Measurements from ENCODE around the gene KRTAP21-2.
"Not testable (repeated sequence)": the region's sequence is repeated elsewhere in the genome, so short reads cannot be mapped to it uniquely, and the experiment has no call there.

The KRTAP21-2 gene

DNA sequence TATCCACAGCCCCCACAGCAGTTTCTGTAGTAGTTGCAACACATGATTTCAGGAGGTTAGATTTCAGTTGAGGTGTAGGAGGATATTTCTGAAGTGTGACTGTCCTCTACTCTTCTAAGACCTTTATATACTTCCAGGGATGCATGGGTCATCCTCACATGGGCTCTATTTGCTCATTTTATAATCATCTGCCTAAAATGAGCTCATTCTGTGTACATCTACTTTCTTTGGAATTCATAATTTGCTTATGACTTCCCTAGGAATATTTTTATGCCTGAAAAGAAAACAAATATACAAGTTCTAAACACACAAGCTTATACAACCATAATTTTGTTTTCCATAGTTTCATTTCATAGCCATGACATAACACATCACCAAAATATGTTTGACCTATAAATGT, at the start of gene KRTAP21-2:
TSS of gene KRTAP21-2 (minus strand) at position 101 of the 400 bp plus-strand sequence. CDS start at position 44, 57 bp downstream.
- no peak for DNase-seq (ENCODE audit: low read depth)

DNA sequence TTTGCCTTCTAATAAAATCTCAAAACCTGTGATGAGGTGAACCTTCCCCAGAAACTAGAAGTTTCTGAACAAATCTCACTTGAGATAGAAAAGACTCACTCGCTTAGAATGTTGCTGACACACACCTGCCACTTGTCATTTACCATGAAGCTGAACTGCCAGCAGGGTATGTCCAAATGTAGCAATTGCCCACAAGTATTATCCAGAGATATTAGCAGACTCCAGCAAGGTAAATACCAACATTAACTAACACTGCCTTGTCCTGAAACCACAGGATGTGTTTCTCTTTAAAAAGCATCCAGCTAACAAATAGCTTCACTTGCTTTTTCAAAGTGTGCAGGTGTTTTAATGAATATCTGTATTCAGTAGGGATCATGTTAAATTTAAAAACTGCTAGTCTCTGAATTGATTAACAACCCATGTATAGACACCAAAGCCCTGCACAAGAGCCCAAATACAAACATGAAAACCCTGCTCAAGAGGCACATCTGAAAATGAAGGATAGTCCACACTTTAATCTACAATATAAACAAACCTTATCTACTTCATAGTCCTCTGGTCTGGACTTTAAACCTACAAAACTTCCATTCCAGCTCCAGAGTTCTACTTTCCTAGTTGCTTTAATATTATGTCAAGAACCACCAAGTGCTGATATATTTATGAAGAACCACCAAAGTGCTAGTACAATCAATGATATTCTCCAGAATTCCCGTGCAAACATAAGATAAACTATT, 46.7 kb upstream of the KRTAP21-2 start:
- DNase-seq (ENCODE audit: low read depth), result no peak

DNA sequence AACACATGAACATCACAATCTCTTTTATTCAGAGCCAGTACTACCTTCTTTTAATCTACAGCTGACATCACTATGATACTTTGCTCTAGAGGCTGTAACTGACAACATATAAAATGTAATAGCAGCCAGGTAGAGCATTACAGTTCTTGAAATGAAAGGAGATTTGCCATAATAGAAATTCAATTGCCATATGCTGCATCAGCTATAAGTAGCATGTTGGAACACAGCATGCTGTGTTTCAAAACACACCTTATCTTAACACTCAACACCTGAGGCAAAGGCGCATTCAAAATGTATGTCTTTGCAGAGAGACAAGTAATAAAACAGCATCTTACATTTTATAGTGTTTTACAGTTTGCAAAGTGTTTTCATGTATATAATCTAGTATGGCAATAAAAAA, 32.2 kb upstream of the KRTAP21-2 start:
- no peak for DNase-seq (ENCODE audit: low read depth)

DNA sequence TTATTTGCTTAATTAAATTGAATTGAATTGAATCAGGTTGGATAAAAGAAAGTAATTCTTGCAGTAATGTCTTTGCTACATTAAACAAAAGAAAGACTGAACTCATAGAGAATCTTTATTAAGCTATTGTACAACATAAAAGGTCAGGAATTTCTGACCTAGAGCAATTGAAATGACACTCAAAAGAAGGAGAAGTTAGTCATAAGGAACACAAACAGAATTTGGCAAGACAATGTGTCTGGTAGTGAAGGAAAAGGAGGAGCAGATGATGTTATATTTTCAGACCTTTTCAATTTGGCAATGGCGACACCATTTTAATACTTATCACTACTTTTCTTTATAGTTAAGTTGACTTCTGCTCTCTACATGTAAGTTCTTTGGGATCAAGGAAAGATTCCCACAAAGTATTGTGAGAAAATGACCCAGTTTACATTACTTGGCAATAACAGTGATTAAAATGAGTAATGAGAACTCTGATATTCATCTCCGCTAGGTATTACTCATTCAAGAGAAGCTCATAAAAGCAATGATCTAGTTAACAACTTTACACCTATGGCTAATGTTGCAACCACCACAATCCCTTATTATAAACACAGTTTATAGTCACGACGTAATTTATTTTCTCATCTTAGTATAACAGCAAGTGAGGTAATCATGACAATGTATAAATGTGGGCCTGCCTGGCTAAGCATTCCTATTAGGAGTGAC, 22.8 kb upstream of the KRTAP21-2 start:
- DNase-seq (ENCODE audit: low read depth), result no peak

DNA sequence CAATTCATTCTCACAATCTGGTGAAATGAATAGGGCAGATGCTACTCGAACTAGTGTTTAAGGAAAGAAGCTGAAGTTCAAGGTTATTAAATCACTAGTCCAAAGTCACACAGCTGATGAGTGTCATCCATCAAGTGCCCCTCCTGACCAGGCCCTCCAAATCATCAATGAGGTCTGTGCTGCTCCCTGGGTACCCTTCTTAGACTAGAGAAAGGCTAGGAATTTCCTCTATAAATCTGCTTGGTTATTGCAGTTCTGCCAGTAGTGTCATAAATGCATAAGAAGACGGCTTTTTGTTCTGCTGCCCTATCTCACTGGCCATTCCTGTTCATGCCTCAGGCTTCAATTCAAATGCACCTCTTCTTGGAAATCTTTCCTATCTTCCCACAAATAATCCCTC, 13.7 kb upstream of the KRTAP21-2 start:
- DNase-seq (ENCODE audit: low read depth), result no peak

DNA sequence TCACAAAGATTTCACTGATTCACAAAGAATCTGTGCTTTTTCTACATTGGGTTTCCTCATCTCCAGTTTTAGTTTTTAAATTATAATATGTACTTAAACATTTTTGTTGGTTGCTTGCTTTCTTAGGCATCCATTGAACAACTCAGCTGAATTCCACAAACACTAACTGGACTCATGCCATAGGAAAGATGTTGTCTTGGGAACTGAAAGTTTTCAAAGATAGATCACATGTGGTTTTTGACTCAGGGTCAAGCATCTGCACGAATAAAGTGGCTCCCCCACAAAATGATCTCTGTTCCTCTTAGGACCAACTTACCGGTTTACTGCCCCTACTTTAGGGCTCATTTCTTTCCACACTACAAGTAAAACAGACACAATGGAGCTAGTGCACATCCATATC, 11.2 kb upstream of the KRTAP21-2 start:
- DNase-seq (ENCODE audit: low read depth), result no peak

DNA sequence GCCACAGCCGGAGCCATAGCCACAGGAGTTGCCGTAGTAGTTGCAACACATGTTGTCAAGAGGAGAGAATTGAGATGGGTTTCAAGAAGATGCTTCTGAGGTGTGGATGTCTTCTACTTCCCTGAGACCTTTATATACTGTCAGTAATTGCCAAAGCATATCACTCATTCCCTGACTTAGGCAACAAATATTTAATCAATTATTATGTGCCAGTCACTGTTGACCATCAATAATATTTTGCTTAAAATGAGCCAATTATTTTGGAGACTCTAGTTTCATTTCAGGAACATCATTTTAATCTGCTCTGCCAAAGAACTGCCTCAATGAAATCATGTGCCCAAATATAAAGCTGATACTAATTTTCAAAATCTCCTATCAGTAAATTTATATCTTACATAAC, 8.3 kb upstream of the KRTAP21-2 start, which contains the start of gene KRTAP21-1:
TSS of gene KRTAP21-1 (minus strand) at position 101 of the 400 bp plus-strand sequence. CDS start at position 51, 50 bp downstream.
- not testable (repeated sequence) for DNase-seq (ENCODE audit: low read depth)

DNA sequence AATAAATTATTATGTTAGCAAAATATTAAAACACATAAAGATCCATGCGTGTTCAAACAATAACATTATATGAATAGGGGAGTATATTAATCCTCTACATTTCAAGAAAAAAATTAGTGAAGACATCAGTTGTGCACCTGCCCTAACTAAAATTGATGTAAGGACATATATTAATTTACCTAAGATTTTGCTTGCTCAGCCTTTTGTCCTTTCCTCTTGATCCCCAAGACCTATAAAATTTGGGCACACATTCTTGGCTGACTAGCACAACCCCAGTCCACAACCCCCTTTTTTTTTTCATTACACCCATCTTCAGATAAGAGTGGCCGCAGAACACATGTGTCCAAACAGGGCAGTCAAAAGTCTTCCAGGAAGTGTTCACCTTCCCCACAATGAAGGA, 6.6 kb downstream of the KRTAP21-2 start:
- no peak for DNase-seq (ENCODE audit: low read depth)

DNA sequence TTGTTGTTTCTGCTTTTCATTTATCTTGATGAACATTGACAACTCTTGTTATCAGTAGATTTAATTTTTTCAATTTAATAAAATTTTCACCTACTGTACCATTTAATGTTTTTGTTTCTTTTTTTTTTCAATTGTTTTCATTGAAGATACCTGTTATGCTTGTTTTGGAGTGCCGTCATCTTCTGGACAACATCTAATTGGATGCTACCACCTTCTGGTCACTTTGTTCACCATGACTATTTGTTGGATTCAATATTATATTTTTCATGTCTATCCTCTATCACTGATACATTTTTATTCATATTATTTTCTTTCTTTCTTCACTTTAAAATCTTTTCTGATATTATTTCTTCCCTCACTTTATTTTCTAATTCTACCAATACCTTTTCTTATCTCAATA, 14.0 kb downstream of the KRTAP21-2 start:
- no peak for DNase-seq (ENCODE audit: low read depth)

DNA sequence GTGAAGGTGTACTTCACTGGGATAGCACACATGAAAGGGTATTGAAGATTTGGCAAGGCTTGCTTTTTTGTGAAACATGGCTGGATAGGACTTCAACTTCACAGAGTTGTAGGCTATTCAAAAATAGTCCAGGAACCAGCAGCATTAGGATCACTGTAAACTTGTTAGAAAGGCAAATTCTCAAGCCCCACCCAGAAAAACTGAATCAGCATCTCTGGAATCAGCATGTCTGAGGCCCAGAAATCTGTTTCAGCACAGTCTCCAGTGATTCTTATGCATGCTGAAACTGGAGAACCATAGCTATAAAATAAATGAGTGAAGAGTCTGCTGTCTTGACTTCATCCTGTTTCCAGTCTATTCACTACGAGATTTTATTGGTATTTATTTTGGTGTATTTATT, 20.3 kb downstream of the KRTAP21-2 start:
- DNase-seq (ENCODE audit: low read depth), result no peak

DNA sequence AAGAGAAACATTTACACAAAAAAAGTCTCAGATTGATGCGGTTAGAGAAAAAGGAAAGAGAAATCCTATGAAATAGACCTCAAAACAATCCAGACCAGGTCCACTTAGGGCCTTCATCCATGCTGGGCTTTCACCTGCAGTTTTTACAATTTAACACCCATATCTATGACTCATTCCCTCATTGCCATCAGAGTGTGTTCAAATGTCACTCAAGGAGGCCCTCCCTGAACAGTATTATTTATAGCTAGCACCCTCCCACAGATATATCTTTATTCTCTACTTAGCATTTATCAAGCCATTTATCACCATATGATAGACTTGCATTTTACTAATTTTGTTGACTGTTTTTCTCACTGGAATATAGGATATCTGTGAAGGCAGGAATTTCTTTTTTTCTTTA, 27.7 kb downstream of the KRTAP21-2 start:
- no peak for DNase-seq (ENCODE audit: low read depth)

DNA sequence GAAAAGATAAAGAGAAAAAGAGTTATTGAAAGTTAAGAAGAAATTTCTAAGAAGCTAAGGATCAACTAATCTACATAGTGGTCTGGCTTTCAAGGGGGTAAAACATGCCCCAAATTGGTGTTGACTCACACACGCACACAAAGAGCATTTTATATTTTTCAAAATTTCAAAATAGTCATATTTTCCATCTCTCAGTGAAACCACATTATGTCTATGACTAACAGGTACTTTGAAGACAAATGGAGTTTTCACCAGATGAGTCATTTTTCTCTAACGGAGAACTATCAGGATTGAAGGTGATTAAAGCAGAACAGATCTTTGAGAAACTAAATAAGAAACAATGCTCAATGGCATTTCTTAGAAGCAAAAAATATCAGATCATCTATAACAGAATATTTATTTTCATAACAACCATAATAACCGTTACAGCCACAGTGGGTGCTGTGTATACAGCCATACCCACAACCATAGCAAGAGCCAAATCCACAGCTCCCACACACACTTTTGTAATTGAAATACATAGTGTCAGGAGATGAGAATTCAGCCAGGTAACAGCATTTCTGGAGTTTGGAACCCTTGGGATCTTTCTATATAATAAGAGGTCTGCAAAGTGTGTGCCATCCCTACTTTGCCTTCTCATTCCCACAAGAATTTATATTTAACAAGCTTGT, 28.7 kb downstream of the KRTAP21-2 start, which contains the start of gene KRTAP21-3:
TSS of gene KRTAP21-3 (minus strand) at position 539 of the 671 bp plus-strand sequence. CDS start at position 521, 18 bp downstream.
- DNase-seq (ENCODE audit: low read depth), result no peak

DNA sequence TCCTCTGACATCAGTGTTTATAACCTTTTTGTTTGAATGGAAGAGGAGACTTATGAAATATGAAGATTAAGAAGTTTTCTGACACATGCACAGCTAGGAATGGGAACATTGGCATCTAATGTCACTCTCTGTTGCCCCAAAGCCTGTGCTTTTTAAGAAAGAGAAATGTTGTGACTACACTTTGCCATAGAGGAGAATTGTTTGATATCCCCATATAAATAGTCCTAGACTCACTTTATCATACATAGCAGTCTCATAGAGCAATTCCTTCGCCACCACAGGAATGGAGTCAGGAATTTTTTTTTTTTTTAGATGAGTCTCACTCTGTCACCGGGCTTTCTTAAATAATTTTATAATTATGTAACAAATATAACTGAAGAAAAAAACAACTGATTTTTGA, 30.0 kb downstream of the KRTAP21-2 start:
- DNase-seq (ENCODE audit: low read depth), result no peak

DNA sequence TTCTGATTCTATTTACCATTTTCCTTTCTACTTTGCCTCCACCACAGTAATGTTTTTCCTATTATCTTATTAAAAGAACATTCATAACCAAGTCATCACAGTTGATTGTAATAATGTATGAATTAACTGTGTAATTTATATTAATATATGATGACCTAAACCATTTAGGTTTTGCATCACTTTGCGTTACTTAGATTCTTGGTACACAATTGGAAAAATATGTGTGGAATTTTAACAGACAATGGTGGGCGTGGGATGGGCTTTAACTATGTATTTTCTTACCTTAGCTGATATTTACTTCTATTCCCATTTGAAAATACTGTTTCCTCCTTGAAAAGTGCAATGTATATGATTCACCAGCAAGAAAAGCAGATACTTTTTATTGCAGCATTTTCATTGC, 32.1 kb downstream of the KRTAP21-2 start:
- no peak for DNase-seq (ENCODE audit: low read depth)

DNA sequence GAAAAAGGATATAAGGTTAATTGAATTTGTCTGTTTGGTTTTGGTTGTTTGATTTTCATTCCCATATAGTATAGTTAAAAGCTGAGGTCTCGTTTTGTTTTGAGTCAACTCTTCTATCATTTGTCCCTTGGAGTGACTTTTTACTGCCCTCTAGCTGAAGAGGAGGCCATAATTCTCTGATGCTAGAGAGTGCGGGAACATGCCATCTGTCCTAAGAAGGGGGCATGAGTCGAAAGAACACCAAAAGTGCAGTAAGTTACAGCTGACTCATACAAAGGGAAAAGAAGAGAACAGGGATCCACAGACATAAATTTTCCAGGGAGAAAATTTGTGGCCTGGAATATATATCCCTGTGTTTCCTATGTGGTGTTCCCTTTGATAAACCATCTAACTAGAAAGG, 32.6 kb downstream of the KRTAP21-2 start:
- no peak for DNase-seq (ENCODE audit: low read depth)

DNA sequence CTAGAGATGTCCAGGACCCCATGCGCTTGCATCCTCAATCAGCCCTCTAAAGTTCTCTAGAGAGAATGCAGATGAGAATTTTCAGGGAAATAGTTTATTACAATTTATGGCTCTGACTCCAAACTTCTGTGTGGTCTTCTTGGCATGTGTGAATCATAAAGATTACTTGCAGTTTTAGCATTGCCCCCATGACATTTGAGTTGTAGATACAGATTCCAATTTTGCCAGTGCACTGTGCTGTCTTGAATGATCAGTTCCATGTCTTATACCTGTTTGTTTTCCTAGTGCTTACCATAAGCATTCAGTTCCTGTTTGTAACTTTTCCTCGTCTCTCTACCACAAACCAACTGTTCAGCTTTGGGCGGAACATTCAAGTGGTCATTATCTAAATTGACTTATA, 33.3 kb downstream of the KRTAP21-2 start:
- no peak for DNase-seq (ENCODE audit: low read depth)

DNA sequence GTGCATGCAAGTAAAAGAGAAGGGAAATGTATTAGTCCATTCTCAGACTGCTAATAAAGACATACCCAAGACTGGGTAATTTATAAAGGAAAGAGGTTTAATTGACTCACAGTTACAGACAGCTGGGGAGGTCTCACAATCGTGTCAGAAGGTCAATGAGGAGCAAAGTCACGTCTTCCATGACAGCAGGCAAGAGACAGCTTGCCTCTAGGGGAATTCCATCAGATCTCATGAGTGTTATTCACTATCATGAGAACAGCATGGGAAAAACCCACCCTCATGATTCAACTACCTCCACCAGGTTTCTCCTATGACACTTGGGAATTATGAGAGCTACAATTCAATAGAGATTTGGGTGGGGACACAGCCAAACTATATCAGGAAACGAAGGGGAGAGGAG, 36.6 kb downstream of the KRTAP21-2 start:
- DNase-seq (ENCODE audit: low read depth), result no peak

DNA sequence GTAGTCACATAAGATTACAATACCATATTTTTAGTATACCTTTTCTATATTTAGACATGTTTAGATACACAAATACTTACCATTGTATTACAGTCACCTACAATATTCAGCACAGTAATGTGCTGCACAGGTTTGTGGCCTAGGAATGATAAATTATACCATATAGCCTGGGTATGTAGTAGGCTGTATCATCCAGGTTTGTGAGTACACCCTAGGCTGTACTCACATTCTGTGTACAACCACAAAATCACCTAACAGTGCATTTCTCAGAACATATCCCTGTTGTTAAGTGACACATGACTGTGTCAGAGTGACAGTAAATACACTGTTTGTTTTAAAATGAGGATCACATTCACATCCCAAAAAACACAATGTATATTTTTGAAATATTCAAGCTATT, 39.6 kb downstream of the KRTAP21-2 start:
- no peak for DNase-seq (ENCODE audit: low read depth)
